Vagina (tissue), 2 donors: ENCODE data around the gene EHBP1L1. TPM values are rescaled to one million over a fixed set of nuclear protein-coding genes. Genes with fewer than 3 reads are reported as not detected.

Experiments used
- DNase-seq, 2 donors: peaks; one replicate each; pipeline ENCODE4 v3.0.0-alpha.2; 2017; ENCODE audit errors: extremely low spot score in 2 of 2
- H3K27ac ChIP-seq: fragments of 200-600 bp; sonication (generic); one replicate; pipeline ENCODE4 v1.5.1; 2019
- H3K27me3 ChIP-seq: fragments of 200-600 bp; sonication (generic); one replicate; pipeline ENCODE4 v1.5.1; 2019
- H3K36me3 ChIP-seq, 2 donors: fragments of 200-600 bp; sonication (generic); one replicate each; pipeline ENCODE4 v1.5.1; 2017 to 2019
- H3K4me1 ChIP-seq: fragments of 200-600 bp; sonication (generic); one replicate; pipeline ENCODE4 v1.5.1; 2019
- H3K4me3 ChIP-seq, 2 donors: fragments of 200-600 bp; sonication (generic); 1 replicate in 1 of 2; 2 replicates in 1 of 2; pipeline ENCODE4 v1.5.1; 2016 to 2019
- H3K9me3 ChIP-seq: fragments of 200-600 bp; sonication (generic); one replicate; pipeline ENCODE4 v1.5.1; 2019
- CTCF ChIP-seq, 3 experiments: fragments of 450-650 bp in 2 of 3; fragments of 200-600 bp in 1 of 3; sonication (generic) in 1 of 3; IDR thresholded peaks; one replicate each; pipeline ENCODE4 v1.5.1; 2017 to 2019; ENCODE audit warnings: antibody characterized with exemption in 3 of 3, mild to moderate bottlenecking in 2 of 3, moderate library complexity in 2 of 3
- POLR2A ChIP-seq, 2 donors: fragments of 450-650 bp; IDR thresholded peaks; one replicate each; pipeline ENCODE4 v1.6.1; 2017; ENCODE audit warnings: antibody characterized with exemption in 2 of 2, mild to moderate bottlenecking in 2 of 2, moderate library complexity in 2 of 2
- POLR2AphosphoS5 ChIP-seq, 2 donors: sonication (generic); formaldehyde crosslinking; IDR thresholded peaks; one replicate each; pipeline ENCODE4 v1.9.0; 2017; ENCODE audit warnings: antibody characterized with exemption in 2 of 2, mild to moderate bottlenecking in 2 of 2, low read depth in 1 of 2; ENCODE audit not compliant: insufficient read depth in 1 of 2
- intact Hi-C: fragments of 100-400 bp; cut with DNase I; formaldehyde crosslinking; loops from one replicate; pipeline ENCODE4 v1.15.1; 2023
- total RNA-seq: library from RNA; depleted of rRNA; stranded (reverse); fragments of >200 nt; gene quantifications from one replicate; pipeline ENCODE4 v1.2.3, GENCODE V29; 2016

EHBP1L1 gene
- total RNA-seq, 1 donor from 2014 or later: 123 TPM

GRCh38 chr11:65617136-65617850 is 41.4 kb downstream of the EHBP1L1 start:
- H3K27me3 ChIP-seq: no peaks in the 10 kb centered on the region
- intact Hi-C loops: no loop called here
- peaks cover 0 to 41% of the 10 kb centered on the region in 2 donors for H3K36me3 ChIP-seq

GRCh38 chr11:65617990-65618751 is 42.3 kb downstream of the EHBP1L1 start:
- Histone ChIP-seq H3K36me3 (peaks cover 0 to 46% of the 10 kb centered on the region in 2 donors), H3K27ac (no peak overlapping the region), H3K4me1 (peaks cover 20% of the 10 kb centered on the region), H3K9me3 (no peaks in the 10 kb centered on the region), H3K4me3 (no peak overlapping the region), H3K27me3 (no peaks in the 10 kb centered on the region)
- DNase-seq: no peak
- intact Hi-C loops: no loop called here
- no peak for TF ChIP-seq POLR2AphosphoS5 (IDR thresholded peaks at IDR 0.05; ENCODE audit: insufficient read depth in 1 of 2, low read depth in 1 of 2)
- TF ChIP-seq POLR2A (IDR thresholded peaks at IDR 0.05): no peak
- TF ChIP-seq CTCF (IDR thresholded peaks at IDR 0.05): no peak

More at GRCh38 chr11:65617136-65617850, 41.4 kb downstream of the EHBP1L1 start:
- TF ChIP-seq POLR2A (IDR thresholded peaks at IDR 0.05) (no peak), POLR2AphosphoS5 (IDR thresholded peaks at IDR 0.05; ENCODE audit: insufficient read depth in 1 of 2, low read depth in 1 of 2) (no peak), CTCF (IDR thresholded peaks at IDR 0.05) (no peak)
- Histone ChIP-seq H3K27ac (no peak overlapping the region), H3K4me1 (peaks cover 28% of the 10 kb centered on the region), H3K9me3 (no peaks in the 10 kb centered on the region), H3K4me3 (peak overlapping the region in 1 of 2 donors; percentile 95)
- DNase-seq: no peak

- DNase-seq: no peak
- TF ChIP-seq POLR2AphosphoS5 (IDR thresholded peaks at IDR 0.05; ENCODE audit: insufficient read depth in 1 of 2, low read depth in 1 of 2): no peak
- no peak for TF ChIP-seq POLR2A (IDR thresholded peaks at IDR 0.05)
- TF ChIP-seq CTCF (IDR thresholded peaks at IDR 0.05): no peak
- intact Hi-C loops: no loop called here
- no peak overlapping the region for H3K4me3 ChIP-seq
- H3K27me3 ChIP-seq: no peaks in the 10 kb centered on the region
- peaks cover 14% of the 10 kb centered on the region for H3K4me1 ChIP-seq
- peaks cover 0 to 52% of the 10 kb centered on the region in 2 donors for H3K36me3 ChIP-seq
- no peak overlapping the region for H3K27ac ChIP-seq
- H3K9me3 ChIP-seq: no peaks in the 10 kb centered on the region
Observed at GRCh38 chr11:65618763-65619162, 42.9 kb downstream of the EHBP1L1 start.

GRCh38 chr11:65619281-65619928 is 43.6 kb downstream of the EHBP1L1 start:
- H3K9me3 ChIP-seq: no peaks in the 10 kb centered on the region
- no peaks in the 10 kb centered on the region for H3K27me3 ChIP-seq
- H3K4me1 ChIP-seq: peaks cover 13% of the 10 kb centered on the region
- H3K36me3 ChIP-seq: peaks cover 0 to 57% of the 10 kb centered on the region in 2 donors
- intact Hi-C loops: no loop called here
- no peak overlapping the region for H3K4me3 ChIP-seq
- DNase-seq: no peak
- no peak overlapping the region for H3K27ac ChIP-seq
- TF ChIP-seq POLR2AphosphoS5 (IDR thresholded peaks at IDR 0.05; ENCODE audit: insufficient read depth in 1 of 2, low read depth in 1 of 2) (no peak), CTCF (IDR thresholded peaks at IDR 0.05) (no peak), POLR2A (IDR thresholded peaks at IDR 0.05) (no peak)
